Activated T-cell treated with anti-CD3 and anti-CD28 coated beads for 4 hours (primary cell): ENCODE results near the gene PDE8A.
"Not testable (repeated sequence)": the region's sequence is repeated elsewhere in the genome, so short reads cannot be mapped to it uniquely, and the experiment has no call there.

Experiments
- DNase-seq: peaks from one replicate; pipeline ENCODE4 v3.0.0-alpha.2; 2020

PDE8A gene

DNA sequence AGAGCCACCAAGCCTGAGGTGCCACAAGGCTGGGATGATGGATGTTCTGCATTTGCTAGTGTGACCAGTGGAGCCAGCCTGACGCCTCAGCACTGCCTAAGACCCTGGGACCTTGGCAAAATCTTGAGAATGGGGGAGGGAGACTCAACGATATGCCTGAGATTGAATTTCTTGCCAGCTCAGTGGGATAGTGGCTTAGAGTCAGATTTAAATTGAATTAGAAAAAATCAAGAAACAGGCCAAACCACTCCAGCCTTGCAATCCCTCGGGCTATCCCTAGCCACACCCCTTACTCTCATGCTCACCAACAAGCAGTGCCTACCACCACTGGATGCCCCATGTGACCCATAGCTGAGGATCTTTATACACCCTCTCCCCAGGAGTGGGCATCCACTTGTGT, 18.7 kb upstream of the PDE8A start:
- no peak for DNase-seq

DNA sequence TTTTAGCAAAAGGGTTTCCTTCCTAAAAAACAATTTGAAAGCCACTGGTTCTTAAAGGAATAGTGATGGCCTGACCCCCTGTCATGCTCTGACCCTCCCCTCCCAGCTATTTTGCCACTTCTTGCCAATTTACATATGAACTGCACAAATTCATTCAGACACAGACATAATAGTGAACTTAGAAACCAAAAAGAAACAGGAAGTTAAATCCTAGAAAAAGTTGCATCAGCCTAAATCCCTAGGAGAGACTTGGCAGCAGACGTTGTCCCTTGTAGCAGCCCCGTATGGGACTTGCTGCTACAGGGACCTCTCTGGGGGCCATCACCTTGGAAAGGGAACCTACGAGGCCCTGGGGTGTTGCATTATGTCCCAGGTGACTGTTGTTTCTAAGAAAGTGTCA, 14.3 kb upstream of the PDE8A start:
- DNase-seq, result no peak

DNA sequence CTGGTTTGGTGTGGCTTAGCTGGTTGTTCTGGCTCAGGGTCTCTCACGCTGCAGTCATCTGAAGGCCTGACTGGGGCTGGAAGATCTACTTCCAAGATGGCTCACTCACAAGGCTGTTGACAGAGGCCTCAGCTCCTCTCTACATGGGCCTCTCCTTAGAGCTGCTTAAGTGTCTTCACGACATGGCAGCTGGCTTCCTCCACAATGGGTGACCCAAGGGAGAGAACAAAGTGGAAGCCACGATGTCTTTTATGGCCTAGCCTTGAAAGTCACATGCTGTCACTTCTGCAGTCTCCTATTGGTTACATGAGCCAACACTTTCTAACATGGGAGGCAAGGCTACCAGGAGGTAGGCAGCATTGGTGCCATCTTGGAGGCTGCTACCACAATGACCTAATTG, 13.4 kb upstream of the PDE8A start:
- DNase-seq, result no peak

DNA sequence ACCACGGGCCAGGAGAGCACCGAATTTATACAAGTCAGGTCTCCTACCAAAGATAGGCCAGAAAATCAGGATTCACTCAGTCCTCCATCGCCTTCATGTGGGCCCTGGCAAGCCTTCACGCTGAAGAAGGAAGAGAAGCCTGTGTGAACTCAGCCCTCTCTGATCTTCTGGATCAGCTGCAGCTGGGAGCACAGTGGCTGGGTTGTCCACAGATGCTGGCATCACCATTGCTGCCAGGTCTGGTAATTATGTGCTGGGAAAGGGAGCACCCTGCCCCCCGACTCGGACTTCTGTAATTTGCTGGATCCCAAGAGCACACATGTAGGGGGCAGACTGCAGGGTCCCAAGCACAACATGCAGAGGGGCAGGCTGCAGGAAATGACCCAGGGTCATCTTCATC, 12.4 kb upstream of the PDE8A start:
- DNase-seq, result no peak

DNA sequence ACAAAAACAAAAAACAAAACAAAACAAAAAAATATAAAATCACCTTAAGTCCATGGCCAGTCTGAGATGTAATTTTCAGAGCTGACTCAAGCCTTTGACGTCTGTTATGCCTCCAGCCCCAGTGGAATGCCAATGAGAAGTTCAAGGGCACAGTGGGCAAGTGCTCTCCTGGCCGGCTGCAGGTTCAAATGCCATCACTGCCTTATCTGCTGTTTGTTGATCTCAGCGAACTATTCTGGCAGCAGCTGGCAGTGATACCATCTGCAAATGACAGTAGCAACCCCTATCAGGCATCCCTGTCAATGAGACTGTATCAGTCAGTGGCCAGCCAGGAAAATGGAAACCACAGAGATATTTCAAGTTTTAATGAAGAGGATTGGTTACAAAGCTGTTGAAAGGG, 10.8 kb upstream of the PDE8A start:
- DNase-seq, result no peak

DNA sequence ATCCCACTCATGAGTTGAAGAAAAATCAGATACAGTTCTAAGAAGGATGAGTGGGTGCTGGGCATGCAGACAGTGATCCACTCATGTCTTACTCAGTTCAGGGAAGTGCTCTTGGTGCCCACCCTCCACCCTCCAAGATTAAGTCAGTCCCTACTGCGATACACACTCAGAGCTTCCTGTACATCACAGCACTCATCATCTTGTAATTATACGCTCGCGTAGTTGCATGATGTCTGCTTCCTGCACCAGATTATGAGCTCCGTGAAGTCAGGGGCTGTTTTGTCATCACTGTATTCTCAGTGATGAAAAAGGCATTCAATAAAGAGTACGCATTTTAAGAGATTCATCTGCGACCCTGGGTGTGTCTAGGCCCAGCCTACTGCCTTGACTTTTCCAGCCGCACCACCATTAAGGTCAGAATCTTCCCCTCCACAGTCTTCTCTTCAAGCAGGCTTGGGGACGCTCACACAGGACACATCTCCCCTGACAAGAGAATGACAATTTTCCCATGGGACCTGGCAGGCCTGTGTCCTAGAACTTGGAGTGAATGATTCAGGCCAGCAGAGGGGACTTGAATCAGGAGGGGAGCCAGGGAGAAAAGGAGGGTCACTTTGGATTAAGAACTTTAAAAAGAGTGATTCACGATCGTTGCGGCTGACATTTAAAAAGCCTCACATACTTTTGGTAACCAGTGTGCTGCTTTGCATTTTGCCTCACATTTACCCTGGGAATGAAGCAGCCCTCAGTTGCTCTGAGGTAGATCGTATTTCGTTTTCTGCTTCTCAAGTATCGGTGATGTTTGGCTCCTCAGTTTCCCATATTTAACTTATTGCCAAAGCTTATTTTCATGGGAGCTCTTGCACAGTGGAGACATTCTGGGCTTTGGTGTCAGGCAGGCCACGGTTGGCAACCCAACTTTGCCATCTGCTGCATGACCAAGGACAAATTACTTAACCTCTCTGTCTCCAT, 7.9 kb upstream of the PDE8A start:
- no peak for DNase-seq

DNA sequence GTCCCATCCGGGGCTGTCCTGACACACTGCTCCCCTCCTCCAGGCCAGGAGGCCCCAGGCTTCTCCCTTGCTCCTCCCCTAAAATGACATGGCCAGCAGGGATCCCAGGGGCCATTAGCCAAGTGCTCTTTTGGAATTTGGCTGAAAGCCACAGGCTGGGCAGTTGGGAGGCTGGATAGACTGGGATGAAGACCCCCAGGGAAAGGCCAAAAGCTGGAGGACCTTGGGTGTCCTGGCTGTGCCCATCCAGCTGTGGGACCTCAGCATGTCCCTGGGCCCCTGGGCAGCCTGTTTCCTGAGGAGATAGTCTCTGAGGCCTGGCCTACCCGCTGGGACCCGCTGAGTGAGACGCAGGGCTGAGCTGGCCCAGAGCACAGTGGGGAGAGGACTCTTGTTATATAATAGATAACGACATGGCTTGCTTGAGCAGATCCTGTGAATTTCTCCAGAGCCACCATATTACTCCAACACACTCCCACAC, 5.7 kb upstream of the PDE8A start:
- DNase-seq, result no peak

DNA sequence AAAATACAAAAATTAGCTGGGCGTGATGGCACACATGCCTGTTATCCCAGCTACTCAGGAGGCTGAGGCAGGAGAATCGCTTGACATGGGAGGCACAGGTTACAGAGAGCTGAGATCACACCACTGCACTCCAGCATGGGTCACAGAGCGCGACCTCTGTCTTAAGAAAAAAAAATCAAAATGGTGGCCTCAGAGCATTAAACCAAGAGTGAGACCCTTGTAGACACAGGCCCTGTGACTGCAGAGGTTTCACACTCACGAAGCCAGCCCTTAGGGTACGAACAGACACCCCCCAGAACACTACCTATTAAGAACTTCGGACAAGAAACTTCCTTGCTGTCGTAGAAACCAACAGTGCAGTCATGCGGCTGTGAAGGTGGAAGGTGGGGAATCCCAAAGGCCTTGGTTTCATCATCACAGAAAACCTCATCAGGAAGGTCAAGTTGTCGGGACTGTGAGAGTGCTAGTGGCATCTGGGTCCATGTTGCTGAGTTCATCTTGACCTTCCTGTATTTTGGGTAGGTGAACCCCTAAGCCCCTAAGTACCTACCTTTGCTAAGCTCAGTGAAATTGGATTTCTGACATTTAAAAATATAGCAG, 4.8 kb upstream of the PDE8A start:
- no peak for DNase-seq

DNA sequence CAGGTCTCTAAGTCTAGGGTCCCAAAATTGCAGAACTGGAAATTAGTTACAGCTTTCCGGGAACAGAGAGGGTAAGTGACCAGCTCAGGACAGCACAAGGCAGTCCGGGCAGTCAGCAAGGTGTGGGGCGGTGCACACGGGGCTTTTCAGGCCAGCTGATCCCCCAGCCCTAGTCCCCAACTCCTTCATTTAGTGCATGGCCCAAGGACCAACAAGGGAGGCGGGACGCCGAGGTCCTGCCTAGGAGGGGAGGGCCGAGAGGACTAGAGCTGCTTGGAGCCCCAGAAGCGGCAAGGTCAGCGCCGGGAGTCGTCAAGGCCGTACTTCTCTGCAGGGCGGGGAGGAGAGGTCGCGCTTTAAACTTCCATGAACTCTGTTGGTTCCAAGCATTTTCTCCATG, 2.0 kb upstream of the PDE8A start:
- no peak for DNase-seq

DNA sequence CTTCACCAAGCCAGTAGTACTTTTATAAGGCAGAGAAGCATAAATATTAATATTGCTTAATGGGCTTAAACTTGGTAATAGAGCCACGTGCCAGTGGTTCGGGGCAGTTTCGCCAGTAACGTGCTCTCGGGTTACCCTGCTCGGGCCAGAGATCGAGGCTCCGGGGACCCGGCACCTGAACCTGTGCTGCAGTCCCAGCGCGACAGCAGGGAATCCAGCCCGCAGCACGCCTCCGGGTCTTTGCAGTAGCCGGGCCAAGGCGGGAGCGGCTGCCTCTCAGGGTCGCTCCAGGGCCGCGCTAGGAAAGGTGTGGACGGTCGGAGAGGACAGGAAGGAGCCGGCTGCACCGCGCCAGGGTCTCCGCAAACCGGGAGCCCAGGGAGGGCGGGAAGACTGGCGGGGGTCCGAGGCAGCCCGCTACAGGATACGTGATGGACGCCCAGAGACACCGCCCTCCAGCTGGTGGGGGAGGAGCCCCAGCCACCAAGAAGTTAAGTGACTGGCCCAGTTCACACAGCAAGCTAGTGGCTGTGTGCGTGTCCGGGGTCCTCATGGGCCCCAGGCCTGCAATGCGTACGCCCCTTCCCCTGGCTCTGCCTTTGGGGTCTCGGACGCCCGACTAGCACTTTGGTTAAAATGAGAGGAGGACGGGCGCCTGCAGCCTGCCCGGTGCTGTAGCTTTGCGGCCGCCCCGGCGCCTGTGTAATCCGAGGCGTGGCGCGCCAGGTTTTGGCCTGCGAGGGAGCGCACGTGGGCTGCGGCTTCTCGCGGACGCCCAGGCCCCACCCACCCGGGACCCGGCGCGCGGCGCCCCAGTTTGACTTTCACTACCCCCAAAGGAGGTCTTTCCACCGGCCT, 1.2 kb upstream of the PDE8A start:
- DNase-seq, result peak; percentile 77

DNA sequence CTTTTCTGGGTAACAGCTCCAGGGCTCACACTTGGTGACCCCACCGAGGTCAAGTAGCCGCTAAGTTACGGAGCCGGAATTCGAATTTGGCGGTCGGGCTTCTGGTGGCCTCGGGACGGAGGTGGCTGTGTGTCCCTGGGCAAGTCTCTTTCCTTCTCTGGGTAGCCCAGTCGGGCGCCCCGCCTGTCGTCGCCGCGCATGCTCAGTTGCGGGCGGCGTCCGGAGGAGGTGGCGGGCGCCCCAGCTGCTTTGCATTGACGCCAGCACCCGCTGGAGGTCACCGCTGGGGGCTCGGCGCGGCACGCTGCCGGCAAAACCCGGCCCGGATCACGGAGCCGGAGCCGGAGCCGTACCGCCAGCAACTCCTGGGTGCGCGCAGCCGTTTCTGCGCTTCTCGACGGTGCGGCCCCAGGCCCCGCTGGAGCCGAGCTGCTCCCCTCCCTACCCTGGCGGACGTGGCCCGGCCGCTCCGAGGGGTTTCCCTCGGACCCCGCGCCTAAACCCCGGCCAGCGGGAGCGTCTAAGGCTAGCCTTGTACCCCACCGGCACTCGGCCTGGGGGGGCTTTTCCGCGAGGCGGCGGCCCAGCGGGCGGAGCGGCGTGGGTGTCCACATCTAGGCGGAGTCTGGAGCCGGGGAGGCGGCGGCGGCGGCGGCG, 474 bp upstream of the PDE8A start:
- peak; percentile 91 for DNase-seq

DNA sequence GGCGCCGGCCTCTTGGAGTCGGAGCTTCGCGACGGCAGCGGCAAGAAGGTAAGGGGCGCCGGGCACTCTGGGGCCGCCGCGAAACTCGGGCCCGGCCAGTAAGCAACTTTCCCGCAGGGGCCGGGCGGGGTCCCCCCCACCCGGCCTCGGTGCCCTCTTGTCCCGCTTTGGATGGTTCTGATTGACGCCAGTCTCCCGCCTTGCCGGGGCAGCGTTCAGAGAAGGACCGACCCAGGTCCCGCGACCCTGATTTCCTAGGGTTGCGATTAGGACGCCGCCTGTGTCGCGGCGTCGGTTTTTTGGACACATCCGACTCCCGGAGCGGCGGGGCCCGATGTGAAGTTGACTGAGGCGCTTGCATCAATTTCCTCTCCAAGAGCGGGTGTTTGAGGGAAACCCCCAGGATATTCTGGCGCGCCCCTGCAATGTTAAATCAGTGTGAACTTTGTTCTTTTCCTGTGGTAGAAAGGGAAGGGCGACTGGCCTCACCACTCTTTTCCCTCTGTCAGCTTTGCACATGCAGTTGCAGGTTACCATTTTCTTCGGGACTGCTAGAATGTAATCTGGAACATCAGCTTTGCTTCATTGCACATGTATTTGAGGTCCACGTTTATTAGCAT, 755 bp downstream of the PDE8A start:
- DNase-seq, result peak; percentile 29

DNA sequence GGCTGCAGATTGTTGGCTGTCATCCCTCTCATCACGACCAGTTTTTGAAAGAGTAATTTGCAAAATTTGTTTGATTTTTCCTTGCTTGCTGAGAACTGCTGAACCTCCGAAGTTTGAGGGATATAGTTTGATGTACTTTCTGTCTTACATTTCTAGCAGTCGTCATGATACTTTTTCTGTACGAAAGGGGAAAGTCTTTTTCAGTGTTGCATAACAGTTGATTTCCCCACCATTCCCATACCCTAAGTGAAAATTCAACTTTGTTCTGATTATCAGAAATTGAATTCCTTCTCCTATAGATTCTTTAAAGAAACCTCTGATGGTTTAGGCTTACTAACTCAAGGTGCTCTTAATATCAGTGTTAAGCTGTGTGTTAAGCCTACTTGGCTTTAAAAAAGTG, 1.6 kb downstream of the PDE8A start:
- no peak for DNase-seq

DNA sequence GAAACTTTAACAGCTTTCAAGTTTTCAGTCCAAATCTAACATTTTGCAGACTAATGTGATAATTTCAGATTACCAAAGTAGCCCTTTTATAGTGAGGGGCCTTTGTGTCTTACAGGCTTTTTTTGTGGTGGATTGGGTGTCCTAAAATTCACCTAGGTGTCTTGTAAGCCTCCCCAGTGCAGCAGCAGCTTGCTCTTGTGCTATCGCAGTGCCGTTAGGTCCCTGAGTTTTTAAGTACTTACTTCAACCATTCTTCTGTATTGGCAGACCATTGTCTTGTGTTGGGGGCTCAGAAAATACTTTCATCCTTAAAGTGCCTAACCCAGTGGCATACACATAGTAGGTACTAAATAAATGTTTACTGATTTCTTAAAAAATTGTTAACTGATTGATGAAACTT, 2.1 kb downstream of the PDE8A start:
- no peak for DNase-seq

DNA sequence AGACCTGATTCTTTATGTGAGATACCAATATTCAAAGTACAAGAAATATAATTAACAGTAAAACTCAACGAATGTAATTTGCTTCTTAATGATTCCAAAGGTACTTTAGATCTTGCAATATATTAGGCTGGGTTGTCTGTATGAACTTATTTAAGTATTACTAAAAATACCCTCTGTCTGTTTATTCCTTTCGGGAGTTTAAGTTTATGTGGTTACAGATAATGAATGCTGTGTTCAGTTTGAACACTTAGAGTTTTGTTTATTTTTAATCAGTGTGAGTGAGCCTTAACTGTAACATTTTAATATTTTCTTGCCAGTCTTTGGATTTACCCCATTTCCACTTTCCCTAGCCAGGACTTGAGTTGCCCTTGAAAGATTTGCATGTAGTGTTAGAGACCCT, 3.5 kb downstream of the PDE8A start:
- DNase-seq, result no peak

DNA sequence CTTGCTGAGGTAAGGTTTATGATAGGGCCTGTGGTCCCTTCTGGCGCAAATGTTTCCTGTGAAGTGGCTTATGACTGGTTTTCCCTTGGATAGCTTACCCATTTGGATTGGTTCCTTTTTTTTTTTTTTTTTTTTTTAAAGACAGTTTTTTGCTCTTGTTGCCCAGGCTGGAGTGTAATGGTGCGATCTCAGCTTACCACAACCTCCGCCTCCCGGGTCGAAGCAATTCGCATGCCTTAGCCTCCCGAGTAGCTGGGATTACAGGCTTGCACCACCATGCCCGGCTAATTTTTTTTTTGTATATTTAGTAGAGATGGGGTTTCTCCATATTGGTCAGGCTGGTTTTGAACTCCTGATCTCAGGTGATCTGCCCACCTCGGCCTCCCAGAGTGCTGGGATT, 5.7 kb downstream of the PDE8A start:
- not testable (repeated sequence) for DNase-seq

DNA sequence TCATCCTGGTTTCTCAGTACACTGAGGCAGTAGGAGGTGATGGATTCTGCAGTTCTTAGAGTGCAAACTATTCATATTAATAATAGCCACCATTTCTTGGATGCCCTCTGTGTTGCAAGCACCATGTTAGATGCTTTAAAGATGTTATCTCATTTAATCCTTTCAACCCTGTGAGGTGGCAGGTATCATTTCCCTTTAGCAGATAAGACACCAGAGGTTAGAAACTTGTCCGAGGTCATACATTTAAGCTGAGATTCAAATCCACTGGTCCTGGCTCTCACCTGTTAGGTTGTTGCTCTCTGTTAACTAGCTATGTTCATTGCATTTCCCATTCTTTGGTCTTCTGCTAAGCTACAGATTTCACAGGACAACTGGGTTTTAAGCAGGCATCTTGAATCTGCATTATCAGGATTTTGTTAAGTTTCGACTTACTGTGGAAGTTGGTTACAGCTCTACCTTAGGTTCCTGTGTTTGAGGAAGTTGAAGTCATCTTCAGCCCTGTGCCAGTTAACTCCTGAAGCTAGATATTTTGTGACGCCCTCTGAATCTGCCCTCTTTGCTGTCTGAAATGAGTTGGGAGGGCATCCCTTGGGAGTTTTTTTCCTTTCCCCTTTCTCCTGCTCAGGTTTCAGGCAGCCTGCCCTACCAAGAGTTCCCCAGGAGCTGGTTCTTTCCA, 6.4 kb downstream of the PDE8A start:
- no peak for DNase-seq

DNA sequence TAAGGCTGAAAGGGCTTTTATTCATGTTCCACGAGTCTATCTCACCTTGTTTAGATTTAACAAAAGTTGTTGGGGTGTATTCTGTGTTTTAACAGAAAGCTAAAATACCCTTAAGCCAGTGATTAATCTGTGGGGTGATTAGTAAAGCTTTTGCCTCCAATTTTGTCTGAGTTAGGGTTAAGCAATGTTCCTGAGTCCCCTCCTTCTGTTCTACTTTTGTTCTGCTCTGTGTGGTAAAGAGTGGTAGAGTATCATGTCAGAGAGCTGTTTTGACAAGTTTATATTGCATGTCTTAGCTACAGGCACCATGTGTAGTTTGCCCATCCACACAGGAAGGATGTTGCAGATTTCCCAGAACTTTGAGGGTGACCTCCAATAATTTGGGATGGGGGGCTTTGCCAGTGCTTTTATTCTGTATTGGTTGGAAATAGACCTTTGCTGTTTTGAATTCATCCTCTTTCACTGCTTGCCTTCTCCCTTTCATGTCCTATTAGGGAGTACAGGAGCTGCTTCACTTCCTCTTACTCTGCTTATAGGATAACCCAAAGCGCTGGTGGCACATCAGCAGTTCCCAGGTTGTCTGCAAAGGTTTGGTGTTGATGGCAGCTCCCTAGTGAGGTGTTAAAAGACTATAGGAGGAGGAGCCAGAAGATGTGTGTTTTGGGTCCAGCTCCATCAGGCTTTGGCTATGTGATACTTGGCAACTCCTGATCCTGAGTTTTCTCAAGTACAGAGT, 7.4 kb downstream of the PDE8A start:
- DNase-seq, result no peak

DNA sequence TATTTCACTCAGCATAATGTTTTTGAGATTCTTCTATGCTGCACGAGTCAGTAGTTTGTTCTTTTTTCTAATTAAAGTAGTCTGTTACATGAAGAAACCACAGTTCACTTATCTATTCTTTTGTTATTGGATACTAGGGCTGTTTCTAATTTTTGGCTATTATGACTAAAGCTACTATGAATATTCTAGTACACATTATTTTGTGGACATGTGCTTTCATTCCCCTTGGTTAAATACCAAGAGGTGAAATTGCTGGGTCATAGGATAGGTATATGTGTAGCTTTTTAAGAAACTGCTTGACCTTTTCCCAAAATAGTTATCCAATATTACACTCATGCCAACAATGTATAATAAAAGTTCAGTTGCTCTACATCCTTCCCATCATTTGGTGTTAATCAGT, 8.9 kb downstream of the PDE8A start:
- DNase-seq, result no peak

DNA sequence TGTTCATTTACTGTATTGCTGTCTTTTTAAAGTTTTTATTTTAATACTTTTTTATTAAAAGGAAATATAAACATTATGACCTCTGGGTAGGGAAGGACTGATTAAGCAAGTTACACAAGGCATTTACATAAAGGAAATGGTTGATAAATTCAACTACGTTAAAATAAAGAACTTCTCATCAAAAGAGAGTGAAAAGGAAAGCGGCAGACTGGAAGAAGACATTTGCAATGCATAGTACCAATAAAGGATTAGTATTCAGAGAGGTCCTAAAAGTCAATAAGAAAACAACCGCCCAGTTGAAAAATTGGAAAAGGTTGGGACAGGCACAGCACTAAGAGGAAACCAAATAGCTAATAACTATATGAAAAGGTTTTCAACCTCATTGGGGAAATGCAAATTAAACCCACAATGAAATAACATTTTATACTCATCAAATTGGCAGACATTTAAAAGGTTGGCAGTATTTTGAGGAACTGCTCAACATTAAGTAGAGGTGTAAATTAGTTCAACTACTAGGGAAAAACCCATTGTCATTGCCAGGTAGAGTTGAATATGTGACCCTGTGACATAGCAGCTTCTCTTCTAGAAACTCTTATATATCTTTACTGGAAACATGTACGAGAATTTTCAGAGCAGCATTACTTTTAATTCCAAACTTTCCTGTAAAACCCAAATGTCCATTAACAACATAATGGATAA, 9.5 kb downstream of the PDE8A start:
- no peak for DNase-seq
